DMS53 treated with DMSO at 0.1 percent for 48 hours (cell line): ENCODE data around the gene MAGI2.

Experiments
- DNase-seq: peaks from one replicate; lab custom pipeline; 2025; ENCODE audit not compliant: unreplicated experiment; lab: John Stamatoyannopoulos, UW

MAGI2 gene

GRCh38 chr7:78684201-78684600 is 769.3 kb downstream of the MAGI2 start:
- no peak for DNase-seq

- no peak for DNase-seq
These were observed 769.9 kb downstream of the MAGI2 start for GRCh38 chr7:78683566-78683965.

- DNase-seq = no peak
These were observed 774.2 kb downstream of the MAGI2 start for GRCh38 chr7:78679112-78679876.

- DNase-seq = no peak
These were observed 776.1 kb downstream of the MAGI2 start for GRCh38 chr7:78677391-78677790.

GRCh38 chr7:78675511-78675910 is 778.0 kb downstream of the MAGI2 start:
- DNase-seq = no peak

GRCh38 chr7:78673272-78673671 is 780.2 kb downstream of the MAGI2 start:
- peak; percentile 6 for DNase-seq

GRCh38 chr7:78662939-78663338 is 790.5 kb downstream of the MAGI2 start:
- no peak for DNase-seq

- DNase-seq = no peak
These were observed 803.5 kb downstream of the MAGI2 start for GRCh38 chr7:78649976-78650375.

- DNase-seq = no peak
These were observed 804.2 kb downstream of the MAGI2 start for GRCh38 chr7:78649236-78649635.

- DNase-seq = no peak
These were observed 810.7 kb downstream of the MAGI2 start for GRCh38 chr7:78642751-78643150.

- DNase-seq = no peak
These were observed 815.1 kb downstream of the MAGI2 start for GRCh38 chr7:78638364-78638763.

GRCh38 chr7:78636727-78637126 is 816.7 kb downstream of the MAGI2 start:
- DNase-seq = no peak

- DNase-seq = no peak
These were observed 818.3 kb downstream of the MAGI2 start for GRCh38 chr7:78635026-78635793.

- DNase-seq = no peak
These were observed 819.4 kb downstream of the MAGI2 start for GRCh38 chr7:78634093-78634492.

GRCh38 chr7:78620920-78621319 is 832.5 kb downstream of the MAGI2 start:
- DNase-seq = no peak

GRCh38 chr7:78616539-78616938 is 836.9 kb downstream of the MAGI2 start:
- no peak for DNase-seq

- no peak for DNase-seq
These were observed 844.2 kb downstream of the MAGI2 start for GRCh38 chr7:78609281-78609680.

GRCh38 chr7:78607099-78607498 is 846.4 kb downstream of the MAGI2 start:
- DNase-seq = peak; percentile 6

- no peak for DNase-seq
These were observed 848.3 kb downstream of the MAGI2 start for GRCh38 chr7:78605119-78605518.

- no peak for DNase-seq
These were observed 851.7 kb downstream of the MAGI2 start for GRCh38 chr7:78601728-78602127.

GRCh38 chr7:78594156-78594555 is 859.3 kb downstream of the MAGI2 start:
- no peak for DNase-seq

- DNase-seq = no peak
These were observed 865.1 kb downstream of the MAGI2 start for GRCh38 chr7:78588393-78588792.
